H1 (cell line): ENCODE results near the gene SLC25A22. TPM values are rescaled to one million over a fixed set of nuclear protein-coding genes. Genes with fewer than 3 reads are reported as not detected.

Source experiments
- CTCF ChIP-seq, 3 experiments: IDR thresholded peaks; 1 replicate in 2 of 3; 2 replicates in 1 of 3; pipeline versions ENCODE4 v1.5.1 to v1.6.1; 2011; ENCODE audit warnings: low read length in 3 of 3, mild to moderate bottlenecking in 3 of 3, inconsistent platforms in 2 of 3, low read depth in 1 of 3, moderate library complexity in 1 of 3; ENCODE audit not compliant: insufficient read depth in 1 of 3; ENCODE audit errors: control extremely low read depth in 1 of 3
- NRF1 ChIP-seq: IDR thresholded peaks from 2 replicates; pipeline ENCODE4 v1.6.1; 2011; ENCODE audit warnings: mild to moderate bottlenecking, low read depth, low read length, improper control_type of control experiment
- polyA plus RNA-seq, 7 experiments: library from polyadenylated mRNA; depleted of rRNA in 3 of 7; stranded (reverse) in 5 of 7; unstranded in 2 of 7; fragments of >200 nt in 5 of 7; fragments of 200-250 nt in 2 of 7; gene quantifications; 1 replicate in 5 of 7; 2 replicates in 1 of 7; 4 replicates in 1 of 7; pipeline versions ENCODE4 v1.2.1 to v1.2.3, GENCODE V29; 2011 to 2013; ENCODE audit warnings: missing spikeins in 2 of 7, mixed read lengths in 2 of 7
- total RNA-seq: library from RNA; stranded (reverse); fragmentation: NEBNext Ultra II Directional; extraction: Animal tissue kit (Norgen Biotek cat#: 25700); gene quantifications from 2 replicates; pipeline ENCODE4 v1.2.1, GENCODE V29; 2021

SLC25A22 gene
- total and polyA plus RNA-seq, 2 of the 8 experiments (the other 6 are each of a cell fraction or from before 2014, with no cell fraction given), result 31.5 to 48.0 TPM

GRCh38 chr11:811446-812245 is 13.6 kb upstream of the SLC25A22 start (continued):
- no peak for TF ChIP-seq CTCF (IDR thresholded peaks at IDR 0.05; ENCODE audit: control extremely low read depth in 1 of 3, insufficient read depth in 1 of 3, low read depth in 1 of 3, low read length in 3 of 3)
- no peak for TF ChIP-seq NRF1
